22Rv1 (cell line): ENCODE results near the gene CX3CL1.

Experiments used
- CTCF ChIP-seq: fragments of 450-650 bp; IDR thresholded peaks from 2 replicates; pipeline ENCODE4 v1.5.1; 2017; ENCODE audit warnings: mild to moderate bottlenecking
- ZFX ChIP-seq: fragments of 450-650 bp; IDR thresholded peaks from 2 replicates; pipeline ENCODE4 v1.6.1; 2017; ENCODE audit warnings: antibody characterized with exemption, borderline replicate concordance

- TF ChIP-seq CTCF = no peak
- no peak for TF ChIP-seq ZFX
These were observed 14.2 kb downstream of the CX3CL1 start for GRCh38 chr16:57386381-57386951.
